Fibroblast of skin of scalp (primary cell): ENCODE measurements around the gene UBL5.
A peak's percentile ranks its signal among the peaks of the same experiment; 100 is the strongest.
"Not testable (repeated sequence)": the region's sequence is repeated elsewhere in the genome, so short reads cannot be mapped to it uniquely, and the experiment has no call there.

Experiments used
- DNase-seq: peaks from one replicate; pipeline ENCODE4 v3.0.0-alpha.2; 2013

Gene UBL5

GRCh38 chr19:9818175-9818733, 9.5 kb upstream of the UBL5 start:
- DNase-seq, result no peak

GRCh38 chr19:9818734-9819595, 8.8 kb upstream of the UBL5 start, which contains the start of gene FBXL12:
Gene FBXL12 (minus strand): TSS chr19:9819079. CDS start chr19:9818813, 266 bp downstream.
- peak; percentile 100 for DNase-seq

DNA sequence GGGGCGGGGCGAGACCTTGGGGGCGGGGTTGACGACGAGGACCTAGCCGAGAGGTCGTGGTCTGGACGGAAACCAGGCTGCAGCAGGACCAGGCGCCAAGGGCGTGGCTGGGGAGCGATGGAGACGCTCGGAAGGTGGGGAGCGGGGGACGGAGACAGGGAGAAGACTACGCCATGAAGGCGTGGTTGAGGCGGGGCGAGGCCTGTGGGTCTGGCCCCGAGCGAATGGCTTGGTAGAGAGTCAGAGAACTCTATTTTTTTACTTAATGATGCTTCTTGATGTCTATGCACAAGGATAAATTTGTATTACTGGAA, 8.2 kb upstream of the UBL5 start:
- no peak for DNase-seq

- DNase-seq, result not testable (repeated sequence)
Measured at GRCh38 chr19:9820034-9820433, 7.7 kb upstream of the UBL5 start.

DNA sequence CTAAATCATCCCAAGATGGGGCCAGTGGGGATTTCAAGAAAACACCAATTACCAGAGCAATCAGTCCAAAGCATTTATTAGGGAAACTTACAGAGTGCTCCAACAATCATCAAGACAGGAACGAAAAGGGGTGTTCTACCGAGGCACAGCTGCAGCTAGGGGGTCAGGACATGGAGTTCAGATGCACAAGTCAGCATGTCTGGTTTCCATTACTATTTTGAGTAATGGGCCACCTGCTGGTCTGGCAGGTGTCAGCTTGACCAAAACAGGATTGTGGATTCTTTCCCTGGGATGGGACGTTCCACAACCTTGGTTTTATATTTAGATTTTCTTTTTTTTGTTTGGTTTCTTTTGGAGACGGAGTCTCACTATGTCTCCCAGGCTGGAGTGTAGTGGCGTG, 3.9 kb upstream of the UBL5 start:
- no peak for DNase-seq

GRCh38 chr19:9828551-9829063, 889 bp downstream of the UBL5 start:
- no peak for DNase-seq

DNA sequence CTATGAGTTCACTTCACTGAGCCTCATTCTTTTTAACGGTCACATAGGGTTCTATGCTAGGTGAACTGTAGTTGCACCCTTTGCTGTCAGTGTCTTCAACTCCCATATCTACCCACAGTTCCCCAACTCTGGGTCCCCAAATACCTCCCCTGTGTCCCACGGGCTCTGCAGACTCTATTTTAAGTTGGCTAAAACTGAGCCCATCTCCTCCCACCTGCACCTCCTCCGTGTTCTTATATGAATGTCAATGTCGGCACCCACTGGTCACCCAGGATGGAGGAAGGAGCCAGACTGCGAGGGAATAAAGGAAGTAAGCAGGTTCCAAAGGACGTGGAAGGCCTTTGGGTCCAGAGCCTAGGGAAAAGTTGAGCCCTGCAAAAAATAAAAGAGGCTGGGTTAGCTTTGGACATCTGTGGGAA, 6.6 kb downstream of the UBL5 start:
- no peak for DNase-seq

- DNase-seq, result peak; percentile 99
Measured at GRCh38 chr19:9834726-9835506, 7.2 kb downstream of the UBL5 start, which contains the start of gene PIN1. Gene PIN1 (plus strand): TSS chr19:9835318. CDS start chr19:9835345, 27 bp downstream.

DNA sequence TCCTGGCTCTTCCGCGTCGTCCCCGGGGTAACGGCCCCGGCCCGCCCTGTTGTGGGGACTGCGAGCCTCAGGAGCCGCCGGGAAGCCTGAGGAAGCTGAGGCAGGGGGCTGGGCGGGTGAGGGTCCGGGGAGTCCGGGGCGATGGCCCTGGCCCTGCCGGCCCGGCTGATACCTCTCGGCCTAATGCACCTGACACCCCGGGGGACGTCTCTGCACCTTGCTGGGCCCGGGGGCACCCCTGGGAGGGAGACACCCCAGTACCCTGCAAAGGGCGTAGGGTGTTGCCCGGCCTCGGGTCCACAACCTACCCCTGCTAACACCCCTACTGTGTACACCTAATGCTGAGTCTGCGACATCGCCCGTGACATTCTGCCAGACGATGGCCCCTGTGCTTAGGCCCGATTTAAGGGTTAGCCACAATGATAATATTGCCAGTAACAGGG, 7.8 kb downstream of the UBL5 start:
- no peak for DNase-seq

- DNase-seq, result peak; percentile 61
Measured at GRCh38 chr19:9836021-9836420, 8.3 kb downstream of the UBL5 start.

- no peak for DNase-seq
Measured at GRCh38 chr19:9838324-9838723, 10.6 kb downstream of the UBL5 start.

DNA sequence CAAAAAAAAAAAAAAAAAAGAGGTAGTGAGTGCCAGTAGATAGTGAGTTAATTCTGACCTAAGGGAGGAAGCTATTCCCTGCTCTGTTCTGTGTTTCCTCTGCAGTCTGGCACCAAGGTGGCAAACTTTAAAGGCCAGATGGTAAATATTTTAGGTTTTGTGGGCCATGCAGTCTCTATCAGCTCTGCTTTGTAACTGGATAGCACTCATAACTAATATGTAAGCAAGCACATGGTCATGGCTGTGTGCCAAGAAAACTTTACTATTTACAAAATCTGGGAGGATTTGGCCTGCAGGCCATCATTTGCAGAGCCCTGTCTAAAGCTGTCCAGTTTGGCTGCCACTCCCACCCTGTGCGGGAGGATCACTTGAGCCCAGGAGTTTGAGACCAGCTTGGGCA, 11.7 kb downstream of the UBL5 start:
- DNase-seq, result no peak

- no peak for DNase-seq
Measured at GRCh38 chr19:9842834-9843625, 15.3 kb downstream of the UBL5 start.

DNA sequence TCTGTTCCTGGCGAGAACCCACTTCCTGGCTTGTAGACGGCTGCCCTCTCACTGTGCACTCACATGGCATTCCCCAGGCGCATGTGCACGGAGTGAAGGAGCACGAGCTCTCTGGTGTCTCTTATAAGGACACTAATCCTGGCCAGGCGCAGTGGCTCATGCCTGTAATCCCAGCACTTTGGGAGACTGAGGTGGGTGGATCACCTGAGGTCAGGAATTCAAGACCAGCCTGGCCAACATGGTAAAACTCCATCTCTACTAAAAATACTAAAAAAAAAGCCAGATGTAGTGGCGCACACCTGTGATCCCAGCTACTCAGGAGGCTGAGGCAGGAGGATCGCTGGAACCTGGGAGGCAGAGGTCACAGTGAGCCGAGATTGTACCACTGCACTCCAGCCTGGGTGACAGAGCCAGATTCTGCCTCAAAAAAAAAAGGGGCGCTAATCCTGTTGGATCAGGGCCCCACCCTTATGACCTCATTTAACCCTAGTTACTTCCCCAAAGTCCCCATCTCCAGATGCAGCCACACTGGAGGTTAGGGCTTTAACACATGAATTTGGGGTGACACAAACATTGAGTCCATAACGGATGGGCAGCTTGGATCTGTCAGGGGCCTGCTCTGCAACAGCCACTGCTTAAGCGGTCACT, 16.0 kb downstream of the UBL5 start:
- not testable (repeated sequence) for DNase-seq

DNA sequence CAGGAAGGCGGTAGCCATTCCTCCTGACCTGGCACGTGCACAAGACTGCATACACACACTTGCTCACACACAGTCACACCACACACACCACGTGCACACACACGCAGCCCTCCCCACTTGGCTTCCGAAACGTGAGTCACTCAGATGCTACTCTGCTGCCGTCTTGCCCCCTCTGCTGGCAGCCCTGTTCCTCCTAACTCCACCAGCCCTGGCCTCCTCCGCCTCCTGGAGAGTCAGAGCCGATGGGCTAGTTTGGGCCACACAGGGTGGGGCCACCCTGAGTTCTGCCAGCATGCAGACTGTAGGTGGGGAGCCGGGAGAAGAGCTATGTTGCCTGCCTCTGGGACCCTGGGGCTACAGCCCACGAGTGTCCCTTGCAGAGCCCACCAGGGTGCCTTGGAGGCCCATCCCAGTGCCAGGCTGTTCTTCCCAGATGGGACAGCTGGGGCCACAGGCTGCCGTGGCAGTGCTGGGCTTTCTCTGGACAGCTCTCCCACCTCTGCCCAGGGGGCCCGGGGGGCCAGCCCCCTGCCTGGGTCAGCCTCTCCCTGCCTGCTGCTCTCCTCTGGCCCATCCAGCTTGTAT, 19.5 kb downstream of the UBL5 start:
- DNase-seq, result peak; percentile 94

GRCh38 chr19:9848060-9848459, 20.3 kb downstream of the UBL5 start:
- DNase-seq, result no peak

- DNase-seq, result no peak
Measured at GRCh38 chr19:9848762-9849161, 21.0 kb downstream of the UBL5 start.

- no peak for DNase-seq
Measured at GRCh38 chr19:9849791-9850190, 22.1 kb downstream of the UBL5 start.

DNA sequence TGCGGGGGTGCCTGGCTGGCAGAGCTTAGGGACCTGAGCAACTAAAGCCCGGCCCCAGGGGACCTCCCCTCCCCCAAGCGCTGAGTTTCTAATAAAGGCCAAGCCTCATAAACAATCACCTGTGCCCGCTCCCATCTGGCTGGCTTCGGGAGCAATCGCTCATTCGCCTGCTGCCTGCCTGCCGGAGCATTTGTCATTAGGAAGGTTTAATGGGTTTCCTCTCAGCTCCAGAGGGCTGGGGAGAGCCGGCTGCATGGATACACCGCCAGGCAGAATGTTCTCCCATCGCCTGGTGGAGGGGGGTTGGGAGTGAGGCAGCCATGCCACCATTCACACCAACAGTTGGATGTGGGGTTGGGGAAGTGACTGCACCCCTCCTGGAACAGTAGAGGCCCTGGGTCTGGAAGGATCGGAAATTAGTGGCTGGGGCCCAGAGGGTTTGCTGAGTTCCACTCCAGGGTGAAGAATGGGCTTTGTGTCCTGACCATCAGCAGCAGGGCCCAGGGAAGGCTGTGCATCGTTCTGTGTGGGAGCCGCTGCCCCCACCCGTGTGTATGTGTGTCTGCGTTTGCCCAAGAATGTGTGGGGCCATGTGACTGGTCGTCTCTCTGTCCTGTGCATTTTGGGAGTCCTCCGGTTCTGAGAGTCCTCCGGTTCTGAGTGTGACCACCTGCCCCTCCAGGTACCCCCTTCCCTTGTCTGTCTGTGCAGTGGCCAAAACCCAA, 22.7 kb downstream of the UBL5 start:
- no peak for DNase-seq

- DNase-seq, result no peak
Measured at GRCh38 chr19:9854282-9854846, 26.6 kb downstream of the UBL5 start.
